ENCODE data around the gene SF3B4.

Gene SF3B4

DNA sequence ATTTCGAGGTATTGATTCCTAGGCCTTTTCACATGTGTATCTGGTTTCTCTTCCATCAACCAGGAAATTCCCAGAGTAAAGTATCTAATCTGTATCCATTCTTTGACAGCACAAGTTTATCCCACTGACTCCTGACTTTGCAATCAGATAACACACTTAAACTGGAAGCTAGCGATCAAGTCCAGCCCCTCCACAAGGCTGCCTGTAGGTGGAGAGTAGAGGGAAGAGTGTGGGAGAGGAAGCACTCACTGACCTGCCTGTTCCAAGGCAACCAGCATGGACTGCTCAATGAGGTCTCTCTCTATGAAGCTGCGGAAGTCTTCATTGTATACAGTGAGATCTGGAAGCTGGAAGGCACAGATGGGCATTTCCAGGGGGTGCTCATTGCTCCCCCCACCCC lies 39.4 kb upstream of the SF3B4 start:
- TF ChIP-seq SIN3A (IDR thresholded peaks at IDR 0.05; ENCODE audit: borderline replicate concordance, insufficient read depth, low read length) (no peak), FOXP2 (optimal IDR thresholded peaks at IDR 0.05; ENCODE audit: borderline replicate concordance, extremely low read depth, extremely low read length, insufficient read depth) (no peak), POLR2AphosphoS5 (IDR thresholded peaks at IDR 0.05; ENCODE audit: low read depth, low read length) (no peak), REST (IDR thresholded peaks at IDR 0.05; ENCODE audit: insufficient read depth in 1 of 2, low read depth in 2 of 2, low read length in 2 of 2) (no peak)

- no peak for TF ChIP-seq REST (IDR thresholded peaks at IDR 0.05; ENCODE audit: insufficient read depth in 1 of 2, low read depth in 2 of 2, low read length in 2 of 2)
- no peak for TF ChIP-seq SIN3A (IDR thresholded peaks at IDR 0.05; ENCODE audit: borderline replicate concordance, insufficient read depth, low read length)
- TF ChIP-seq POLR2AphosphoS5 (IDR thresholded peaks at IDR 0.05; ENCODE audit: low read depth, low read length), result no peak
- no peak for TF ChIP-seq FOXP2 (optimal IDR thresholded peaks at IDR 0.05; ENCODE audit: borderline replicate concordance, extremely low read depth, extremely low read length, insufficient read depth)
- no peak for TF ChIP-seq TAF1 (IDR thresholded peaks at IDR 0.05; ENCODE audit: borderline replicate concordance, insufficient read depth, low read length)
Observed at GRCh38 chr1:149966405-149966804, 38.8 kb upstream of the SF3B4 start.

- no peak for TF ChIP-seq TAF1 (IDR thresholded peaks at IDR 0.05; ENCODE audit: borderline replicate concordance, insufficient read depth, low read length)
- no peak for TF ChIP-seq SIN3A (IDR thresholded peaks at IDR 0.05; ENCODE audit: borderline replicate concordance, insufficient read depth, low read length)
- TF ChIP-seq FOXP2 (optimal IDR thresholded peaks at IDR 0.05; ENCODE audit: borderline replicate concordance, extremely low read depth, extremely low read length, insufficient read depth), result no peak
- no peak for TF ChIP-seq POLR2AphosphoS5 (IDR thresholded peaks at IDR 0.05; ENCODE audit: low read depth, low read length)
- TF ChIP-seq REST (IDR thresholded peaks at IDR 0.05; ENCODE audit: insufficient read depth in 1 of 2, low read depth in 2 of 2, low read length in 2 of 2), result no peak
Observed at GRCh38 chr1:149965440-149965839, 37.8 kb upstream of the SF3B4 start.

DNA sequence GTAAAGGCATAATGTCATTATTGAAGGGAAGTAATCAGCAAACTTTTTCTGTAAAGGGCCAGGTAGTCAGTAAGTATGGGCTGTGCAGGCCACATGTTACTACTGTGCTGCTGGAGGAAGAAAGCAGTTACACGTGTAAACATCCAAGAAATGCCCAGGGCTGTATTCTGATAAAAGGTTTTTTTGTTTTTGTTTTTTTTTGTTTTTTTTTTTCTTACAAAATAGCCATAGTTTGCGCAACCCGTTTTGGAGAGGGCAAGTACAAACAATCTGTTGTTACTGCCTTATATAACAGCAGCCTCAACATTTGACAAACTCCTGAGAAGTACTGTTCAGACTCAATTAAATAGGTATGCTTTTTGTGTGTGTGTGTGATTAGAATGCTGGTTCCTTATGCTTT lies 35.8 kb upstream of the SF3B4 start:
- TF ChIP-seq FOXP2 (optimal IDR thresholded peaks at IDR 0.05; ENCODE audit: borderline replicate concordance, extremely low read depth, extremely low read length, insufficient read depth) (no peak), REST (IDR thresholded peaks at IDR 0.05; ENCODE audit: insufficient read depth in 1 of 2, low read depth in 2 of 2, low read length in 2 of 2) (no peak), TAF1 (IDR thresholded peaks at IDR 0.05; ENCODE audit: borderline replicate concordance, insufficient read depth, low read length) (no peak), SIN3A (IDR thresholded peaks at IDR 0.05; ENCODE audit: borderline replicate concordance, insufficient read depth, low read length) (no peak)

DNA sequence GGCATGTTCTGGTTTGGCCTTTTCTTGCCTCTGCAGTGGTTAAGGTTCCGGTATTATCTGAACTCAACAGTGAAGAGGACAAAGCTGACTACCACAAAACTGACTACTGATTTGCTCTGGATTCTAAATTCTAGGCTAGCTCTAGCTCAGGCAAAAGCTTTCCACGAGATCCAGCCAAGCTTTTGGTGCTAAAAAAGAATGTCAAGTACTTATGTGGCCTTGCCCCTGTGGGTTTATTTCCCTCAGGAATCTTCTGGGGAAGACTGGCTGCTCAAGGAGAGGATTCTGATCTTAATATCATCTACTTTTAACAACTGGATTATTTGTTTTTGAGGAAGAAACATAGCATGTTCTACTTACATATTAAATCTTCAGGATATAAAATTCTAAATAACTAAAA lies 35.1 kb upstream of the SF3B4 start:
- no peak for TF ChIP-seq REST (IDR thresholded peaks at IDR 0.05; ENCODE audit: insufficient read depth in 1 of 2, low read depth in 2 of 2, low read length in 2 of 2)
- no peak for TF ChIP-seq TAF1 (IDR thresholded peaks at IDR 0.05; ENCODE audit: borderline replicate concordance, insufficient read depth, low read length)
- TF ChIP-seq POLR2AphosphoS5 (IDR thresholded peaks at IDR 0.05; ENCODE audit: low read depth, low read length), result no peak
- TF ChIP-seq FOXP2 (optimal IDR thresholded peaks at IDR 0.05; ENCODE audit: borderline replicate concordance, extremely low read depth, extremely low read length, insufficient read depth), result no peak
- no peak for TF ChIP-seq SIN3A (IDR thresholded peaks at IDR 0.05; ENCODE audit: borderline replicate concordance, insufficient read depth, low read length)
